HCT116 (cell line): ENCODE data around the gene TRO. TPM values are rescaled to one million over a fixed set of nuclear protein-coding genes. Genes with fewer than 3 reads are reported as not detected.

ENCODE experiments used
- ATAC-seq: fragments of 200-7000 bp; cut with Tn5 transposase; 2 replicates; pipeline ENCODE4 v1.9.1; 2020; ENCODE audit warnings: mild to moderate bottlenecking, moderate library complexity
- BruUV-seq: library from RNA; stranded (reverse); fragments of 400-500 nt; replicated peaks from 2 replicates; lab custom pipeline; 2021; lab: Mats Ljungman, UMichigan
- CTCF ChIA-PET: fragments of 300-600 bp; sonication (Branson Sonifier 250); formaldehyde crosslinking; loops from one replicate; lab custom pipeline; 2021; ENCODE audit warnings: antibody characterized with exemption; lab: Charles Lee
- POLR2A ChIA-PET: fragments of 300-600, 350-600 bp; sonication (Branson Sonifier 250); formaldehyde crosslinking; loops from one replicate; lab custom pipeline; 2021; ENCODE audit warnings: antibody characterized with exemption; lab: Charles Lee
- RAD21 ChIA-PET, 2 experiments: fragments of 300-600 bp; sonication (Branson Sonifier 250); formaldehyde crosslinking; loops; one replicate each; lab custom pipeline; 2023; ENCODE audit warnings: low total read pairs in 2 of 2; ENCODE audit not compliant: uncharacterized antibody in 2 of 2, unreplicated experiment in 2 of 2, low non-redundant PET in 1 of 2; lab: Charles Lee
- DNase-seq: peaks from one replicate; pipeline ENCODE4 v3.0.0-alpha.2; 2010; ENCODE audit warnings: low read depth, low spot score
- H2AFZ ChIP-seq: fragments of 200-600 bp; shearing (Covaris generic), sonication (generic); 2 replicates; pipeline ENCODE4 v1.6.1; 2017; ENCODE audit warnings: low read depth, mixed run types, mixed read lengths, antibody characterized with exemption, low read length; ENCODE audit not compliant: poor library complexity, severe bottlenecking
- H3K27ac ChIP-seq: 2 replicates; pipeline ENCODE4 v1.5.1; 2012; ENCODE audit warnings: low read depth, low read length
- H3K27me3 ChIP-seq: fragments of 200-600 bp; sonication (generic); 2 replicates; pipeline ENCODE4 v1.6.1; 2016; ENCODE audit warnings: mixed run types, low read length, mixed read lengths; ENCODE audit not compliant: insufficient read depth
- H3K36me3 ChIP-seq, 2 experiments: fragments of 200-500 bp in 1 of 2; fragments of 200-600 bp in 1 of 2; sonication (Bioruptor generic) in 1 of 2; sonication (generic) in 1 of 2; 2 replicates each; pipeline versions ENCODE4 v1.5.1 to v1.6.1; 2014 to 2016; ENCODE audit warnings: low read length in 2 of 2, inconsistent platforms in 1 of 2, mixed read lengths in 1 of 2, mixed run types in 1 of 2; ENCODE audit not compliant: insufficient read depth in 2 of 2, control insufficient read depth in 1 of 2
- H3K4me1 ChIP-seq, 2 experiments: fragments of 200-600 bp in 1 of 2; sonication (generic) in 1 of 2; 2 replicates each; pipeline versions ENCODE4 v1.5.1 to v1.6.1; 2012 to 2017; ENCODE audit warnings: low read length in 2 of 2, inconsistent platforms in 1 of 2, mild to moderate bottlenecking in 1 of 2, mixed read lengths in 1 of 2, mixed run types in 1 of 2, moderate library complexity in 1 of 2; ENCODE audit not compliant: insufficient read depth in 2 of 2, control insufficient read depth in 1 of 2
- H3K4me2 ChIP-seq: fragments of 200-600 bp; sonication (generic); 2 replicates; pipeline ENCODE4 v1.6.1; 2017; ENCODE audit warnings: mixed run types, low read length, mixed read lengths
- H3K4me3 ChIP-seq, 2 experiments: fragments of 200-600 bp in 1 of 2; sonication (generic) in 1 of 2; replicated peaks in 1 of 2; 2 replicates each; pipeline ENCODE4 v1.5.1; 2011 to 2016; ENCODE audit warnings: low read length in 2 of 2, control low read depth in 1 of 2, low read depth in 1 of 2, mild to moderate bottlenecking in 1 of 2, mixed read lengths in 1 of 2, mixed run types in 1 of 2
- H3K79me2 ChIP-seq: fragments of 200-600 bp; sonication (generic); 2 replicates; pipeline ENCODE4 v1.6.1; 2017; ENCODE audit warnings: mild to moderate bottlenecking, mixed run types, low read length, moderate library complexity, mixed read lengths; ENCODE audit not compliant: insufficient read depth
- H3K9ac ChIP-seq: fragments of 200-600 bp; sonication (generic); 2 replicates; pipeline ENCODE4 v1.6.1; 2016; ENCODE audit warnings: low read length, mixed read lengths
- H3K9me2 ChIP-seq: fragments of 200-600 bp; sonication (generic), shearing (Covaris generic); 2 replicates; pipeline ENCODE4 v1.6.1; 2017; ENCODE audit warnings: mixed run types, mild to moderate bottlenecking, moderate library complexity; ENCODE audit not compliant: insufficient read depth
- H3K9me3 ChIP-seq, 2 experiments: fragments of 200-500 bp in 1 of 2; fragments of 200-600 bp in 1 of 2; sonication (Bioruptor generic) in 1 of 2; sonication (generic) in 1 of 2; 2 replicates each; pipeline ENCODE4 v1.6.1; 2014 to 2017; ENCODE audit warnings: low read length in 2 of 2, mixed read lengths in 2 of 2, inconsistent platforms in 1 of 2, low read depth in 1 of 2, mild to moderate bottlenecking in 1 of 2, mixed run types in 1 of 2, moderate library complexity in 1 of 2; ENCODE audit not compliant: control insufficient read depth in 1 of 2, insufficient read depth in 1 of 2
- H4K20me1 ChIP-seq: fragments of 200-600 bp; sonication (generic), shearing (Covaris generic); 2 replicates; pipeline ENCODE4 v1.6.1; 2017; ENCODE audit warnings: mixed run types, mild to moderate bottlenecking, moderate library complexity; ENCODE audit not compliant: insufficient read depth
- ELF1 ChIP-seq: IDR thresholded peaks from 2 replicates; pipeline ENCODE4 v1.6.1; 2012; ENCODE audit warnings: low read depth, borderline replicate concordance
- FOSL1 ChIP-seq: IDR thresholded peaks from 2 replicates; pipeline ENCODE4 v1.6.1; 2012; ENCODE audit warnings: low read depth
- JUND ChIP-seq: IDR thresholded peaks from 2 replicates; pipeline ENCODE4 v1.6.1; 2012
- RAD21 ChIP-seq: IDR thresholded peaks from 2 replicates; pipeline ENCODE4 v1.6.1; 2012; ENCODE audit warnings: low read depth, mild to moderate bottlenecking
- ZNF274 ChIP-seq: fragments of 200-500 bp; sonication (Bioruptor generic); IDR thresholded peaks from 2 replicates; pipeline ENCODE4 v1.6.1; 2014; ENCODE audit warnings: mild to moderate bottlenecking, low read depth, low read length, inconsistent platforms
- intact Hi-C: fragments of 100-400 bp; cut with micrococcal nuclease; formaldehyde crosslinking; loops from 2 replicates; pipeline ENCODE4 v1.10.0; 2022
- total RNA-seq: library from RNA; stranded (reverse); gene quantifications from one replicate; pipeline ENCODE4 v1.2.1, GENCODE V29; 2021; ENCODE audit not compliant: unreplicated experiment

The TRO gene
- total RNA-seq, 1 experiment from 2014 or later, result 0.25 TPM

GRCh38 chrX:54980334-54980733 is 59.7 kb downstream of the TRO start:
- RAD21 ChIA-PET, result no interaction called here
- H2AFZ ChIP-seq, result no peak overlapping the region
- H4K20me1 ChIP-seq, result no peaks in the 10 kb centered on the region
- H3K79me2 ChIP-seq, result no peaks in the 10 kb centered on the region
- no peak overlapping the region for H3K4me2 ChIP-seq
- H3K36me3 ChIP-seq, result no peaks in the 10 kb centered on the region
- CTCF ChIA-PET, result no interaction called here
- no peaks in the 10 kb centered on the region for H3K9me3 ChIP-seq
- ATAC-seq (no peak), DNase-seq (no peak)
- intact Hi-C loops, result no loop called here
- BruUV-seq, result no TSS peak
- TF ChIP-seq FOSL1, result no peak
- no peak for TF ChIP-seq ELF1
- no peak for TF ChIP-seq JUND
- no peak for TF ChIP-seq RAD21
- no peak for TF ChIP-seq ZNF274
- no peaks in the 10 kb centered on the region for H3K27me3 ChIP-seq
- no peaks in the 10 kb centered on the region for H3K9me2 ChIP-seq
- H3K4me3 ChIP-seq, result no peak overlapping the region
- POLR2A ChIA-PET, result no interaction called here
- no peak overlapping the region for H3K27ac ChIP-seq
- H3K9ac ChIP-seq, result no peak overlapping the region
- peaks cover 0 to 4% of the 10 kb centered on the region in 2 experiments; a peak in 1 of 4 replicates for H3K4me1 ChIP-seq

Other genes with a start within 250 kb of the TRO start
- not detected for gene ITIH6, start 122.6 kb upstream of the TRO start, total RNA-seq
- 32.4 TPM for gene MAGED2, start 113.1 kb upstream of the TRO start, total RNA-seq
- gene PFKFB1, start 73.4 kb downstream of the TRO start, total RNA-seq, result 0.81 TPM
- 28.2 TPM for gene APEX2, start 79.5 kb downstream of the TRO start, total RNA-seq
- not detected for gene ALAS2, start 110.2 kb downstream of the TRO start, total RNA-seq
- gene PAGE2B, start 154.2 kb downstream of the TRO start, total RNA-seq, result not detected
- gene PAGE2, start 168.2 kb downstream of the TRO start, total RNA-seq, result not detected